GM21825 (cell line): Measurements from ENCODE around the gene IER3IP1.
"Not testable (repeated sequence)": the region's sequence is repeated elsewhere in the genome, so short reads cannot be mapped to it uniquely, and the experiment has no call there.

Experiments used
- ATAC-seq: cut with Tn5 transposase; IDR thresholded peaks from one replicate; pipeline ENCODE4 v1.9.1; 2021; ENCODE audit warnings: mild to moderate bottlenecking, moderate library complexity; ENCODE audit not compliant: unreplicated experiment

IER3IP1 gene, protein sequence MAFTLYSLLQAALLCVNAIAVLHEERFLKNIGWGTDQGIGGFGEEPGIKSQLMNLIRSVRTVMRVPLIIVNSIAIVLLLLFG

DNA sequence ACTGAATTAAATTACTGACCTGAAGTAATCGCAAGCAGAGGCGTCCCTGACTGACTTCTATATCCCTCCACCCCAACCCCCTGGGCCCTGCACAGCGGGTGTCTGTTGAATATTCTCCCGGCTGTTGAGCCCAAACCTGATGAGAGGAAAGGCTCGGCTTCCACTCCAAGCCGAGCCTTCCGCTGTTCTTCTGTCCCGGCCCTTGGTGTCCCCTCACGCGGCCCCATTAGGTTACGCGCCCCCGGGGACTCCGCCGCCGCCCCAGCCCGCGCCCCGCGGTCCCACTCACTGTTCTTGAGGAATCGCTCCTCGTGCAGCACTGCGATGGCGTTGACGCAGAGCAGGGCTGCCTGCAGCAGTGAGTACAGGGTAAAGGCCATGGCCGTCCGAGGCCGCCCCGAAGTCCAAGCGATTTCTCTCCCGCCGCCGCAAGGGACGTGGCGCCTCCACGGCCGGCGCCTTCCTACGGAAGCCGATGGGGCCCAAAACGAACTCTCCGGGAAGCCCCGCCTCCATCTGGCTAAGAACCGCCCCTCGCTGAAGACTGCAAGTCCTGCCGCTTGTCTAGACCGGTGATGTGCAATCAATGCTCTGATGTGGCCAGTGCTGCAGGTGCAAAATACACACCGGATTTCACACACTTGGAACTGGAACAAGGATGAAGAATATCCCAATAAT lies at the start of gene IER3IP1:
Gene IER3IP1 (minus strand): TSS at position 467 of the 678 bp plus-strand sequence. CDS start 87 bp downstream, at position 380.
- peak; percentile 72 for ATAC-seq

DNA sequence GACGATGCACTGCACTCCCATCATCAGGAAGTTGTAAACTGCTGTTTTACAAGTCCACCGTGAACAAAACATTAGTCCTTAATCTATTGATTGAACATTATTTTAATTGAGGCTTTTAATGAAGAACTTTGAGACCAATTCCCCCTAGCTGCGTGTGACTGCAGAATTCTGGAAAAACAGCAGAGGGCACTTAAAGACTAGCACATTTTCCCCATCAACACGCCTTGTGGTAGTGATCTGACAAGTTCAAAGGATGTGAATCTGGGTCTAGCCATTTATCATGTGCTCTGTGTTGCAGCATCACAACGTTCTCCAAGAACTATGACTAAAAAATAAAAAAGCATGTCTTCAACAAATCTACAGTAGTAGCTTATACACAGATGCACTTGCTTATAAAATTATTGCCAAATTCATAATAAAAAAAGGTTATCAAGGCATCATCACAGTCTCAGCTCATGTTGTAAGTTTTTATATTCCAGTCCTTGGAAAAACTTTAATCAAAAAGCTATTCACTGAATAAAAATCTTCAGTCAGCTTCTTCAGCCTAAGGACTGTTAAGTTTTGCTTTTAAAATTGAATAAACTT lies 39.5 kb upstream of the IER3IP1 start:
- ATAC-seq = no peak

DNA sequence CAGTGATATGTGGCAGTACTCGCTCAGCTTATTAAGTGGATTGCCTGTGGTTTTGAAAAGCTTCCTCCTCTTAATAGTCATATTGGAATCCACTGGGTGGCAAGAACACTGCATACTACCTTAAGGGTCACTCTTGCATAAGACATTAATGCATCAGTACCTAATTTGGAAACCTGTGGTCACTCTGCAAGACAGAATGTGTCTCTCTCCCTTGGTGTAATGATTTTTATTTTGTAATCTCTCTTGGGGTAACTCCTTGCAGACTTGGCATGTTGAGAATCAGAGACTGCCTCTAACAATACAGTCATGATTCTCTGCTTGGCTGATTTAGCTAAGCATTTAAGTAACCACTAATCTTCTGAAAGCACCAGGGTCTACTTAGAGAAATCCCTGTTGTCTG lies 33.0 kb upstream of the IER3IP1 start:
- no peak for ATAC-seq

DNA sequence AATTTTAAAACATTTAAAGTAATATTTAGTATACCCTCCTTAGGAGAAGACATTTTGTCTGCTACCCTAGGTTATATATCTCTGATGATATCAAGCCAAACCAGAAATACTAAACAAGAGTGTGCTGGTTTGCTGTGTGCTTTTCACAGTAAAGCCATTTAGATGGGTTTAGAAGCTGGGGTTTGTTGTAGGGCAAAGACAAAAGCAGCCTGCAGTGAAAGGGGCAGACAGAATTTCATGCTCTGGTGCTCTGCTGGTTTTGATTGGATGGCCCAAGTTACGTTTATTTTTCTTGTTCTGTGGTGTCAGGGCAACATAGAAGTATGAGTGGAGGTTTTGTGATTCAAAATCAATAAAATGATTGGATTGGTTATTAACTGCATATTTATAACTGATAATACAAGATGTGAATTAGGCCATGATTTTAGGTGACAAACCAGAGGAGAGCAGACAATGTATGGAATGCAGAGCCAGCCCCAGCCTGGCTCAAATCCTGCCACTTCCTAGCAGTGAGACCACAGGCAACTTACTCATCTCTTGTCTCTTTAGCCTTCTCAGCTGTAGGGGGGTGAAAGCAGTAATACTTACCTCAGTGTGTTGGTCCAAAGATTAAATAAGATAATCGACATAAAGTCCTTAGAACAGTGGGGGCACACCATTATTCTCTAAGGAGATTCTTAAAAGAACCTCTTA lies 30.9 kb upstream of the IER3IP1 start:
- no peak for ATAC-seq

DNA sequence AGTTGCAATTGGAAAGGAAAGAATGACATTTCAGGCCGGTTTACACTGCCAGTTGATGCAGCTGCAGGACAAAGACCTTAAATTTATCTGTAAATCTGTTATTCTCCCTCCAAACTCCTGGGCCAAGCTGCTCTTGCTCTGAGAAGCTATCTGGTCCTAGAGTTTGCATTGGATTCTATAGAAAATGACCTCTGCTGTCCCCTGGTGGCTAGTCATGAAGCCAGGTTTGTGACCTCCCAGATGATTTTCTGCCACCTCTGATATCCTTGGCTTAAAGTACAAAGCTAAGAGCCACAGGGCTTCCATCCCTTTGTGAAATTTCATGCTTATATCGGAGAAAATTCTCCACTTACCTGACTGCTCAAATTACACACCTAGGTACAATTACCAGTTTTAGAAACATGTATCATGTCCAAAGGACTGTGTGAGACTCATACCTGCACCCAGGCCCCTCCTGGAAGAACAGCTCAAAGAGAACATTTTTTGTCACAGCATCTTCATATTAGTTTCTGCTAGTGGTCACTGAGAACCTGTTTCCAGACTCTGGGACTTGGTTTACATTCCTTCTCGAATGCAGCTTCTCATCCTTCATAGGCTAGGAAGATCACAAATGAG lies 28.9 kb upstream of the IER3IP1 start:
- ATAC-seq = no peak

DNA sequence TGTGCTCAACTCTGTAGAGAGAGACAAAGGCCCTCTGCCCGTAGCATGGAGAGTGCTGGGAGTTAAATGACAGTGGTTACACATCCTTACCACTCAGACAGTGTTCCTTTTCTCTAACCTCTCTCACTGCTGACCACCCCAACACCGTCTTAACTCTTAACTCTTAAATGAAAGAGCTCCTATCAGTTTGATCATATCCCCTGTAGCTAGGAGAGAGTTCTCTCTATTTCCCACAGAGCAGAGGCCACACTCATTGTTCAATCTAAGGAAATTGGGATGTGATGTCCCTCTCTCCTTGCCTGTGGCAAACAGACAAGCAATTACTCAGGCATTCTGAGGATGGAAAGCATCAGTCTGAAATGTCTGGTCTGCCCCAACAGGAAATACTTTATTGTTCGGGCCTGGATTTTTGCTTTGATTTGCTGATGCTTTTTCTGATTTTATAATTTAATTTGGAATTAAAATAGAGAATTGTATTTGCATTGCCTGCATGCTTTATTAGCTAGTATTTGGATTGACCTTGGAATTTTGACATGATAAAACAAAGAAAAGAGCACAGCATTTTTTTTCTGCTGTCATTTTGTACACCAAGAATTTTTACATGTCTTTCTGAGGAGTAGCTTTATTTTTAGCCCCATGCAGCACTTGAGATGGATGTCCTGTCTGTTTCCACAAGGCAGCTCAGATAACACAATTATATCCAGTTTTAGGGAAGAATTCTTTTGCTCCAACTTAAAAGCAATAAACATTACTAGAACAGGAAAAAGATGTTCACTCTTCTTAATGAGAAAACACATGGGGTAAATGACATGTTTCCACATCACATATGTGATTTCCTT lies 27.7 kb upstream of the IER3IP1 start:
- no peak for ATAC-seq

DNA sequence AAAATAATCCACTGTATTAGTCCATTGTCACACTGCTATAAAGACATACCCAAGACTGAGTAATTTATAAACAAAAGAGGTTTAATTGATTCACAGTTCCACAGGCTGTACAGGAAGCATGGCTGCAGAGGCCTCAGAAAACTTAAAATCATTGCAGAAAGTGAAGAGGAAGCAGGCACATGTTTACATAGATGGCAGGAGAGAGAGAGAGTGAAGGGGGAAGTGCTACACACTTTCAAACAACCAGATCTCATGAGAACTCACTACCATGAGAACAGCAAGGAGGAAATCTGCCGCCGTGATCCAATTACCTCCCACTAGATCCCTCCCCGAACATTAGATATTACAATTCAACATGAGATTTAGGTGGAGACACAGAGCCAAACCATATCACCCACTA lies 19.8 kb upstream of the IER3IP1 start:
- ATAC-seq = not testable (repeated sequence)

DNA sequence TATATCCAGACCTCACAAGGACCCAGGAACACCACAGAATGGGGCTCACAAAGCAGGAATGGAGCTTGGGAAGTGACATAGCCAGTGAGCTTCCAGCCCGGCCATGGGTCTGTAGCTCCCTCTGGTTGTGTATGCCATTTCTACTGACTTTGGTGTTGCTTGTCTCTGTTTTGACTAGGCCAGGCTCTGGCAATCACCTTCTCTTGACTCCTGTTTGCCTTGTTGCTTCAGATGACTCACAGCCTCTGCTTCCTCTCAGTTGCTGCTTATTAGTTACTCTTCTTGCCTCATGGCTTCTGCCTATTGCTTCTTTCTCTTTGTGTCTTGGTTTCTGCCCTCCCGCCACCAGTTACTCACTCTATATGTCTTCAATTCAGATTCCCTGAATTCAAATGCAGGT lies 15.8 kb upstream of the IER3IP1 start:
- no peak for ATAC-seq

DNA sequence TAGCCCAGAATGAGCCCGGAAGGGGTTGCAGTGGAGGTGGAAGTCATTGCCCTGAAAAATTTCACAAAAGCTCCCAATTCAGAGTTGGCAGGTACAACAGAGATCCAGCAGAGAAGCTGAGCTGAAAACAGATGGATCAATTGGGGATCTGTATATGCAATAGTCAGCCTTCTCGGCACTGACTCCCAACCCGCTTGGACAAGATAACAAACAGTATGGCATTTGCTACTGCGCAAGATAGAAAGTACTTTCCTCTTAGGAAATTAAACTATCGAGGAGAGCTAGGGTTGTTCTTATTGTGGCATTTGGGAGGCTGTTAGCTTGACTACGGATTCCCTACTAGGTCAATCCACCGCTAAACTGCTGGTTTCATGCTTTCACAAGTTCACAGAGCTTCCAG lies 11.6 kb upstream of the IER3IP1 start:
- no peak for ATAC-seq

DNA sequence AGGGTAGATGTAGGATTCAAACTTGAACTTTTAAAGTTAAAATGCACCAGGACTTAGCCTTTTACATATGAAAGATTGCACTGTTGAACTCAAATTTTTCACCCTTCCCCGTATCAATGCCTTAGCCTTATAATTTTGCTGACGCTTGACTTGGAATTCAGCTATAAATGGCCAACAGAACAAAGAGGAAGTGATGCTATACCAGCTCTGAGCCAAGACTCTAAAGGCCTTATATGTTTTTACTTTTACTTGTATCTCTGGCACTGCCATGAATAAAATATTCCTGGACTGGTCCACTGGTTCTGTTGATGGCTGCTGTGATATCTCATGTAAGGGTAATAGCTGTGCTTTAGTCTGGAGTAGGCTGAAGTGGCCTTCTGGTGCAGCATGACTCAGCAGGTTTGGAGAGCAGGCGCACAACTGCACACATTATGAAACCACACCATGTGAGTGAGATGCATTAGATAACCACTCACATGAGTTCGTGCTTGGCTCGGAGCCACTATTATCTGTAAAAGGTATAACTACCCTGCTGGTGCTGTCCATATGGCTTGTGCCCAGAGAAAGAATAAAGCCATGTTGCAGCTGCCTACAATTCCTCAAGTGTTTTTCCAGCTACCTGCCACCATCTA lies 8.4 kb upstream of the IER3IP1 start:
- ATAC-seq = no peak

DNA sequence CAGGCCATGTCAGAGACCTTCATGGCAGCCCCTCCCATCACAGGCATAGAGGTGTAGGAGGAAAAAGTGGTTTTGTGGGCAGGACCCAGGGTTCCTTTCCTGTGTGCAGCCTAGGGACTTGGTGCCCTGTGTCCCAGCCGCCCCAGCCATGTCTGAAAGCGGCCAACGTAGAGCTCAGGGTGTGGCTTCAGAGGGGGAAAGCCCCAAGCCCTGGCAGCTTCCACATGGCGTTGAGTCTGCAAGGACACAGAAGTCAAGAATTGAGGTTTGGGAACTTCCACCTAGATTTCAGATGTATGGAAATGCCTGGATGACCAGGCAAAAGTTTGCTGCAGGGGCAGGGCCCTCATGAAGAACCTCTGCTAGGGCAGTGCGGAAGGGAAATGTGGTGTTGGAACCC lies 6.0 kb upstream of the IER3IP1 start:
- not testable (repeated sequence) for ATAC-seq

DNA sequence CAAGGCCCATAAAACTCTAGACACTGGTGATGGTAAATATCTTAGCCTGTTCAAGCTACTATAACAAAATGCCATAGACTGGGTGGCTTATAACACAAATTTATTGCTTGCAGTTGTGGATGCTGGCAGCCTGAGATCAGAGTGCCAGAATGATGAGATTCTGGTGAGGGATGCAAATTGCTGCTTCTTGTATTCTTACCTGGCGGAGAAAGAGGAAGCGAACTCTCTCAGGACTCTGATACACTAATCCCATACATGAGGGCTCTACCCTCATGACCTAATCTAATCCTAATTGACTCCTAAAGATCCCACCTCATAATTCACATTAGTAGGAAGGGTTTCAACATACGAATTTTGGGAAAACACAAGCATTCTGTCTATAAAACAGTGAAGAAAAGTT lies 4.6 kb upstream of the IER3IP1 start:
- no peak for ATAC-seq

DNA sequence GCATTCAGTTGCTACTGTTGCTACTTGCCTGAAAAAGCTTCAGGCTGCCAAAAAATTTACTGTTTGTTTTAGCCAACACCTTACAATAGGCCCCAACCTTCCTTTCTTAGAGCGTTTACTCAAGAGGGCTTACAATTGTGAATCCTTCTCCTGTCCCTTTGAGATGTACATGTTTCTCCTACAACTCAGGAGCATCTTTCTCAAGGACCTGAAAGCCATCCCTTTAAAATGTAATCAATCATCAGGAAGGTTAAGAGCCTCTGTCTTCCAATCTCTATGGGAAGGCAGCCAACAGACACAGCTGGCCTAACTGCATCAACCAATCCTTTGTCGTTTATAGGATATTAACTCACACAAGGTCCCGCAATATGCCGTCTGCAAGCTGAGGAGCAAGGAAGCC lies 3.4 kb upstream of the IER3IP1 start:
- no peak for ATAC-seq

DNA sequence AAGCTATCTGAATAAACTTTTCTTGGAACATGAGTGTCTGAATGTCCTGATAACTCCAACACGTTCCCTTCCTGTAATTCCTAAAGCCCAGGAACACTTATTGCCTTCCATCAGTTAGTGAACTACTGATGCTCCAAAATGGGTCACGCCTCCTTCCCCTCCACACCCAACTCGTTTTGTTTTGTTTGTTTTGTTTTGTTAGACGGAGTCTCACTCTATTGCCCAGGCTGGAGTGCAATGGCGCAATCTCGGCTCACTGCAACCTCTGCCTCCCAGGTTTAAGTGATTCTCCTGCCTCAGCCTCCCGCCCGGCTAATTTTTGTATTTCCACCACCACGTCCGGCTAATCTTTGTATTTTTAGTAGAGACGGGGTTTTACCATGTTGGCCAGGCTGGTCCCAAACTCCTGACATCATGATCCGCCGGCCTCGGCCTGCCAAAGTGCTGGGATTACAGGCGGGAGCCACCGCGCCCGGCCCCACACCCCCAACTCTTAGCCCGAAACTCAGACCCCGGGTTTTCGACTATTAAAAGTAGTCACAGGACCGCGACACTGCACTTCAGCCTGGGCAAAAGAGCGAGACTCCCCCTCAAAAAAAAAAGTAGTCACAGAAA lies 774 bp downstream of the IER3IP1 start:
- ATAC-seq = peak; percentile 6

DNA sequence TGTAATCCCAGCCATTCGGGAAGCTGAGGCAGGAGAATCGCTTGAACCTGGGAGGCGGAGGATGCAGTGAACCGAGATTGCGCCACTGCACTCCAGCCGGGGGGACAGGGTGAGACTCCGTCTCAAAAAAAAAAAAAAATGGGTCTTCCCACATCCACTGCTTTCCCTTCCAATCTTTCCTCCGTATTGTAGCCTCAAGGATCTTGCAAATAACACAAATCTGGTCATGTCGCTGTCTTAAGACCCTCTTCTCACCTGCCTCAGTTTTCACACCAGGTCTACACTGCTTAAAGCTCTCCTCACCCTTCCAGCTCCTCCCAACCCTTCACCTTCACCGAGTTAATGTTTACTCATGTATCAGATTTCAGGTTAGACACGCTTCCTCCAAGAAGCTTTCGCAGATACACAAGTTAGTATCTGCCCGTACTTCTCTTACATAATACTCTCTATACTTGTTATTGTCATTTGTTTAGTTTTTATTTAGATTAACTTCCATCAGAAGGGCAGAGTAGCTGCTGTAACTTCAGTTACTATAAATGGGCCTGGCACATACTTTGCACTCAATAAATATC lies 1.5 kb downstream of the IER3IP1 start:
- ATAC-seq = no peak

DNA sequence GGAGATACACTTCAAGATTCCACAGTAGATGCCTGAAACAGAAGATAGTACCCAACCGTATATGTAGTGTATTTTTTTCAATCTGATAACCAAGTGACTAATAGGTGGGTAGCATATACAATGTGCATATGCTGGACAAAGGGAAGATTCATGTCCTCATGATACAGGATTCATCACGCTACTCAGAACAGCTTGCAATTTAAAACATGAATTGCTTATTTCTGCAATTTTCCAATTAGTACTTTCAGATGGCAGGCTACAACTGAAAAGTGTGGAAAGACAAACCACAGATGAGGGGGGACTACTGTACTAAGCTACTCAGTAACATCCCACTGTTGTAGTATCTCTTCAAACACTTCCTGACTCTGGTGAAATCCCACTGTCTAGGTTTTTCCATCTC lies 3.7 kb downstream of the IER3IP1 start:
- no peak for ATAC-seq

DNA sequence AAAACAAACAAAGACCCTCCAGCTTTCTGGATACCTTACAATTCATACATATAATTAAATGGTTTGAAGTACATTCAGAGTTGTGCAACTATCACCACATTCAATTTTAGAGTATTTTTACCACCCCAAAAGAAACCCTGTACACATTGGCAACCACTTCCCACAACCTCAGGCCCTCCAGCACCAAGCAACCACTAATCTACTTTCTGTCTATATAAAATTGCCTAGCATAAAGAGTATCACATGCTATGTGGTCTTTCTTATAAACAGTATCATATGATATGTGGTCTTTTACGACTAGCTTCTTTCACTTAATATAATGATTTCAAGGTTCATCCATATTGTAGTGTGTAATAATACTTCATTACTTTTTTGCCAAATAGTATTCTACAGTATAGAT lies 7.3 kb downstream of the IER3IP1 start:
- no peak for ATAC-seq

DNA sequence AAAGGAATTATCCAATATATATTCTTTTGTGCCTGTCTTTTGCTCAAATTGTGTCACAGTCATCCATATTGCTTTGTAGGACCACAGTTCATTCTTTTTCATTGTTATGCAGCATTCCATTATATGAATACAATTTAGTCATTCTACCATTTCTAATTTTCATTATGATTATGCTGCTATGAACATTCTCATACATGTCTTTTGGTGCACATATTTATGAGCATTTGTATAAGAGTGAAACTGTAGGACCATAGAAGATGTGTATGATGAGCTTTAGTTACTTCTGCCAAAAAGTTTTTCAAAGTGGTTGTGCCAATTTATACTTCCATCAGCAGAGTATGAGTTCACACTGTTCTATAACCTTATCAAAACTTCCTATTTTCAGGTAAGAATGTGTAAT lies 7.7 kb downstream of the IER3IP1 start:
- ATAC-seq = no peak

DNA sequence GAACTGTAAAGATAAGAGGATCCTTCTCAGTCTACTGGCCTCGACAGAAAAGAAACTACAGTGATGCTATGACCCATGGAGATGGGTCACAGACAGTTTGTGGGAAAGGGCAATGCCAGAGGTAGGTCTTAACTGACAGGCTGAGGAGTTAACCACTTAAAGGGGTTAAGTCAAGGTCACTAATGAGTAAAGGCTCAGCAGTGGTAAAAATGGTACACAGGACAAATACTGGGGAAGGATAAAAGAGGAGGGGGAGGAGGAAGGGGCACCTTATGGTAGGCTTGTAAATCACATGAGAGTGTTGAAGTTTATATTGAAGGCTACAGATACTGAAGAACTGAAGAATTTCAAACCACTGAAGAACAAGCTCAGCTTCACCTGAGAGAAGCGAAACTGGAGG lies 9.9 kb downstream of the IER3IP1 start:
- peak; percentile 44 for ATAC-seq

DNA sequence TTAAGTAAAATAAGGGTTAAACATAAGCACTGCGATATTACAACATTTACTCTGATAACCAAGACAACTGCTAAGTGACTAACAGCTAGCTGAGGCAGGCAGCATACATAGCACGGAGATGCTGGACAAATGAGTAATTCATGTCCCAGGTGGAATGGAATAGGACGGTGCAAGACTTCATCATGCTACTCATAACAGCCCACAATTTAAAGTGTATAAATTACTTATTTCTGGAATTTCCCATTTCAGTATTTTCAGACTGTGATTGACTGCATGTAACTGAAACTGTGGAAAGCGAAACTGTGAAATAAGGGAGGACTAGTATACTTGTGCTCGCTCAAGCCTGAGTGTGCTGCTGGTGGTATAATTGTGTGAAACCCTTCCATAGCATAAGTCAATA lies 12.9 kb downstream of the IER3IP1 start:
- peak; percentile 77 for ATAC-seq
